Activated naive CD4-positive, alpha-beta T cell treated with Interleukin-2 at 50 U/mL for 16 hours (primary cell): ENCODE results near the gene OR2T2.
"Not testable (repeated sequence)": the region's sequence is repeated elsewhere in the genome, so short reads cannot be mapped to it uniquely, and the experiment has no call there.

Experiments used
- DNase-seq: peaks from one replicate; pipeline ENCODE4 v3.0.0-alpha.2; 2020

The OR2T2 gene

GRCh38 chr1:248450466-248451145 lies 5.2 kb downstream of the OR2T2 start:
- DNase-seq: not testable (repeated sequence)

DNA sequence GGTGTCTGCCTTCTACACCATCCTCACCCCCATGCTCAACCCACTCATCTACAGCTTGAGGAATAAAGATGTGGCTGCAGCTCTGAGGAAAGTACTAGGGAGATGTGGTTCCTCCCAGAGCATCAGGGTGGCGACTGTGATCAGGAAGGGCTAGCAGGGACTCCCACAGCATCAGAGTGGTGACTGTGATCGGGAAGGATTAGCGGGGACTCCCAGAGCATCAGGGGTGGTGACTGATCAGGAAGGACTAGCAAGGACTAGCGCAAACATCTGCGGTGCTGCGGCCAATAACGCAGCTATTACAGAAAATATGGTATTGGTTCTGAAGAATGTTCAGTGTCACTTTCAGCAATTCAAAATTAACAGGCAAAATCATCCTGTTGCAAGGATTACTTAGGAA lies 8.2 kb downstream of the OR2T2 start:
- not testable (repeated sequence) for DNase-seq

- DNase-seq: not testable (repeated sequence)
Observed at GRCh38 chr1:248455045-248455444, 9.6 kb downstream of the OR2T2 start.

DNA sequence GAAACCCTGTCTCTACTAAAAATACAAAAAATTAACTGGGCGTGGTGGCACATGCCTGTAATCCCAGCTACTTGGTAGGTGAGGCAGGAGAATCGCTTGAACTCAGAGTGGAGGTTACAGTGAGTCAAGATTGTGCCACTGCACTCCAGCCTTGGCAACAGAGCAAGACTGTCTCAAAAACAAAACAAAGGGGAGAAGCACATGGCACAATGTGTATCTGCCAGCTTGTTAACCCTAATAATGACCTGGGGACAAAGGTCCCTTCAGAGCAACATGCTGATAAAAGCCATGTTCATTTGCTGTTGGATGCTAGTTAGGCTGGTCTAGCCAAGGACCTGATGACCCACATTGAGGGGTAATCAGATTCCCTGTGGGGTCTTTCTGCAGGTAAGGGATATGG lies 11.2 kb downstream of the OR2T2 start:
- DNase-seq: not testable (repeated sequence)

DNA sequence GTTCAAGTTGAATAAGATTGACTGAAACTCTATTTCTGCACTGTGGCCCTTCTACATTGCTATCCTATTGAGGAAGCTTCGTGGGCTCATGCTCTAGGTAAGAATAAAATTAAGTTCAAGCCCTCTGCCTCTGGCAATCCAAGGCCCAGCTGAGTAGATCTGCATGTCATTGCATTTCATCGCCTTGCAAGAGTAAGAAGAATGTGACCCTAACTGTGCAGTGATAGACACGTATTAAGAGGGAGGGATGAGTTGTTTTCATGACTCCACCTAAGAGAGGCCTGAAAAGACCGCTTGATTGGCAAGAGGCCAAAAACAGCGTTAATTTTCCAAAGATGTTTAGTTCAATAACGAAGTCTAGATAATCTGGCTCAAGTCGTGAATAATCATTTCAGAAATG lies 13.7 kb downstream of the OR2T2 start:
- not testable (repeated sequence) for DNase-seq

GRCh38 chr1:248471154-248471553 lies 25.7 kb downstream of the OR2T2 start:
- DNase-seq: no peak

GRCh38 chr1:248472111-248472510 lies 26.7 kb downstream of the OR2T2 start:
- not testable (repeated sequence) for DNase-seq

DNA sequence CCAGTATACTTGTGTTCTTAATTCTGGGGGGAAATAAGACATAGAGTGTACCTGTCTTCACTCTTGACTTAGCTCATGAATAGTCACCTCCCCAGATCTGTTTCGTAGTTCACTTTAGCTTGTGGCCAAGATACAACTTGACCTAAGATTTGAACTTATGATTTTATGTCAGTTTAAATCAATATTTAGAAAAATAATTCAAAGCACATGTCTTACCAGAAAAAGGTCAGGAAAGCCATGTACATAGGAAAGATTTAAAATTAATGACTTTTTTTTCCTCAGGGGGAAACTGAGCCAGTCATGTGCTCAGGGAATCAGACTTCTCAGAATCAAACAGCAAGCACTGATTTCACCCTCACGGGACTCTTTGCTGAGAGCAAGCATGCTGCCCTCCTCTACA lies 27.6 kb downstream of the OR2T2 start, which contains the start of gene OR2T3:
Gene OR2T3 (plus strand): TSS at position 301 of the 400 bp plus-strand sequence. CDS start 0 bp downstream, at position 301.
- DNase-seq: not testable (repeated sequence)

GRCh38 chr1:248475660-248476059 lies 30.2 kb downstream of the OR2T2 start:
- not testable (repeated sequence) for DNase-seq

DNA sequence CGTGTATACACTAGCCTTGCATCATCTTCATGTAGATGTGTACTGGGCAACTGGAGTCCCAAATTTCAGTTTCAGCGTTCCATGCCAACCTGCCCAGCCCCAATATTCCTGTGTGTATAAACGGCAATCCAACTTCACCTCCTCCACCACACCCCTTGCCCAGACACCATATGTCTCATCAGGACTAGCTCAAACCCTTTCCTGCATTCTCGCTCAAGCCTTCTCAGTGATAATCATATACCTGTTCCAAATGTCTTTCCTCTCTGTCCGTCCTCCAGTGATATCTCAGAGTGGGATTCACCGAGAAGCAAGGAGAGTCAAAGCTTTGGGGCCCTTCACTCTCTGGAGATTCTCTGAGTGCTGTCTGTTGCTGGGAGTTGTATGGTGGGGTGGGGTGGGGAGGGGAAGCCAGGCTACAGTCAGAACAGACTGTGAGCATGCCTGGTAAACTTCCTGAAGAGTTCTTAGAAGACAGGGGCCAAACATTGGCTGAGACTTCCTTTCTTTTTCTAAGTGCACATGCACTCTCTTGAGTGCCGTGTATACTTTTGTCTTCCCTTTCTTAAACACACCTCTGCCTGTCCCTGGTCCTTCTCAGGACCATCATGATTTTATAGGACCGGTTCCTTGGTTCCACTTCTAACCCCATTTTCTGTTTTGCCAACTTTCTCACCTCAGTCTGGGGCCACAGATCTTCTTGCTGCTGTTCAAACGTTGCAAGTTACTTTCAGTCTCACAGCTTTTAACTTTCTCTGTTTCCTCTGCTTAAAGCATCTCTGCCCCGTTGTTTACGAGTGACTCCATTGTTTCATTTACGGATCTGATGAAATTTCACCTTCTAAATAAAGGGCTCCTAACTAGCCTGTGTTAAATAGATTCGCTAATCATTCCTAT lies 36.5 kb downstream of the OR2T2 start:
- not testable (repeated sequence) for DNase-seq

DNA sequence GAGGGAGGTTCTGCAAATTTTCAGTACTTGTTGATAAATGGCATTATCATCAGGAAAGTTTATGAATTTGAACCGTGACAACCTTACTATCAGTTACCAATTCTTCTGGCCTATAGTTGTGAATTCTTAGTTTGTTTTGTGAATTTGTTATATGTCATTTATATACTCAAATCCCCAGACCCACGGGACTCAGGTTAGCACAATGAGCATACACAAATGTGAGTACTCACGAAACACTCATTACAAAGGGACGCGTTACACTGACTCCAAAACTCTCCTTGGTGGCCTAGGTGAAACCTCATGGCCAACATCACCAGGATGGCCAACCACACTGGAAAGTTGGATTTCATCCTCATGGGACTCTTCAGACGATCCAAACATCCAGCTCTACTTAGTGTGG lies 42.9 kb downstream of the OR2T2 start, which contains the start of gene OR2T5:
Gene OR2T5 (plus strand): TSS at position 301 of the 400 bp plus-strand sequence. CDS start 0 bp downstream, at position 301.
- DNase-seq: not testable (repeated sequence)

DNA sequence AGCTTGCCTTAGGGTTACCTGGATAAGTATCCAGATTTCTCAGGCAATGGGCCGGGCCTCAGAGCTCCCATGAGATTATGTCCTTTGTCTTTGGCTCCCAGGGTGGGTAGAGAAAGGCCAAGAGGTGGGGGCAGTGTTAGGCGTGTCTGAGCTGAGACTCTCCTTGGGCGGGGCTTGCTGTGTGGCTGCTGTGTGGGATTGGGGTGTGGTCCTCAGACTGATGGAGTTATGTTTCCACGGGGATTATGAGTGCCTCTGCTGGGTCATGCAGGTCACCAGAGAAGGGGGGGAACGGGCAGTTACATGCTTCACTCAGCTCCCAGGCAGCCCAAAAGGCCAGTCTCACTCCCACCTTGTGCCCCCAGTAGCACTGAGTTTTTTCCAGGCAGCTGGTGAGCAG lies 51.2 kb downstream of the OR2T2 start:
- DNase-seq: not testable (repeated sequence)

DNA sequence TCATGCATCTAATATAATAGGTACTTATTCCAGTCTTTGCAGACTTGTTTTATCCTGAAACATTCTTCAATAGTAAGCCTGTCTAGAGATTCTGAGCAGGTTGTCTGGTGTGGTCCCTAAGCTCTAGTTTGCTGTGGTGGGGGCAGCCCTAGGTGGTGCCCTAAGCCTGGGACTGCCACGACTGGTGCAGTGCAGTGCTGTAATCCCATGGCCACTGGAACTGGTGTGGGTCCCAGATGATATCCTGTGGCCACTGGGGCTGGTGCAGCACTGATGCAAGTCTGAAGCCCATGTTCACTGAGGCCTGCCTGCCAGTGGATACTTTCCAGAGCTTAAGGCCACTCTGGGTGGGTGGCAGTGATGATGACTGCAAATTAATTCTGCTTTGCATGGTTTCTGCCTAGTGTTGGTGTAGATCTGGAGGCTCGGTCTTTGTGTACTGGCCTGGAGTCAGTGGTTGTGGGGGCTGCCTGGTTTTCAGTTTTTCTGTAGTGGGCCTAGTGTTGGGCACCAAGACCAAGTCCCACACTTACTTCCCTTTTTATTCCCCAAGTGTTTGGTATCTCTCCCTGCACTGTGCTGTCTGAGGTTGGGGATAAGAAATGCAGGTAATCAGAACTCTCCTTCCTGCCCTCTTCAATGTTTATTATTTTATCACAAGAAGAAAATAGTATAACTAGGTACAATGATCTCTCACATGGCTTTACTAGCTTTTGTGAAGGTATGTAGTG lies 55.0 kb downstream of the OR2T2 start:
- not testable (repeated sequence) for DNase-seq
